Anterior cingulate cortex (tissue), 58 donors: ENCODE data around the gene CEP112.
"Not testable (repeated sequence)": the region's sequence is repeated elsewhere in the genome, so short reads cannot be mapped to it uniquely, and the experiment has no call there.

Experiments
- DNase-seq, 58 donors: peaks; one replicate each; lab custom pipeline; 2025; lab: John Stamatoyannopoulos, UW

CEP112 gene

DNA sequence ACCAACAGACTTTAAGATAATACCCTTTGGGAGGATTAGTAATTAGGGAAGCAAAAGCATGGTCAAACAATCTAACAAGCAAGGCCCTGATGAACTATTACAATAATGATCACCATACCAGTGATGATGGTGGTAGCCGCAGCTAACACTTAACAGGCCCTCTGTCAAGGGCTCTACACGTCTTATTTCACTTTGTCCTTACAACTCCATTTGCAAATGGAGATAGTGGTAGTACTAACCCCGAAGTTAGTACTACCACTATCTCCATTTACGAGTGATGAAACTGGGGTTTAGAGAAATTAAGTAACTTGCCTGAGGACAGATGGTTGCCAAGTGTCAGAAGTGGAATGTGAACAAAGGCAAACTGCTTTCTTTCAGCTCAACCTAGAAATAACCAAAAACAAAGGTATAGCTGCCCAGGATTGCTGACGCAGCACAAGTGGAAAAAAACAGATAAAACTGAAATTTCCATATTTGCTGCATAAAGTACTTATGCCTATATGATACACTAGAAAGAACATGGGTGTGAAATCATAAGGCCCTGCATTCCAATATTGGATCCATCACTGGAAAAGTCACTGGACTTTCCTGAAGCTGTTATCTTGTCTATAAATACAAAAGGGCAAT lies 24.6 kb downstream of the CEP112 start:
- DNase-seq, result no peak

GRCh38 chr17:66165537-66166123 lies 26.3 kb downstream of the CEP112 start:
- DNase-seq, result peak in 4 of 58 donors; percentile 2 to 61 (median 29)

GRCh38 chr17:66155055-66155454 lies 36.9 kb downstream of the CEP112 start:
- DNase-seq, result not testable (repeated sequence)

DNA sequence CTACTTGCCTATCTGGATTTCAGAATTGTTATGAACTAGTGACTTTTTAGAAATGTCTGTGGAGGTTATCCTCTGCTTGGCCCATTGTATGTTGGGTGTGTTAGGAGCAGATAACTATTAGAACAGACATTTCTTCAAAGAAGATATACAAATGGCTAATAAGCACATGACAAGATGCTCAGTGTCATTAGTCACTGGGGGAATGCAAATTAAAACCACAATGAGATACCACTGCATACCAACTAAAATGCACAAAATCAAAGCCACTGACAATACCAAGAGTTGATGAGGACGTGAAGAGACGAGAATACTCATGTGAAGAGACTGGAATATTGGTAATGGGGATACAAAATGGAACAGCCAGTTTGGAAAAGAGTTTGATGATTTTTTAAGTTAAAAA lies 39.2 kb downstream of the CEP112 start:
- no peak for DNase-seq

DNA sequence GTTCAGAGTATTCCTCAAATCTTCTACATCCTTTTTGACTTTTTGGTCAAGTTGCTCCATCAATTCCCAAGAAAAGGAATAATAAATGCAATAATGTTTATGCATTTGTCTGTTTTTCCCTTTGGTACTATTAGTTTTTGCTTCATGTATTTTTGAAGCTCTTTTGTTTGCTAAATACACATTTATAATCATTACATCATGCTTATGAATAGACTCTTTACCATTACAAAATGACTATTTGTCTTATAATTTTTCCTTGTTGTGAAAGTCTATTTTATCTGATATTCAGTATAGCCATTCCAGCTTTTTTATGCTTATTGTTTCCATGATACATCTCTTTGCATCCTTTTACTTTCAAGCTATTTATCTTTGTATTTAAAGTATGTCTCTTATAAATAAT lies 41.2 kb downstream of the CEP112 start:
- no peak for DNase-seq

DNA sequence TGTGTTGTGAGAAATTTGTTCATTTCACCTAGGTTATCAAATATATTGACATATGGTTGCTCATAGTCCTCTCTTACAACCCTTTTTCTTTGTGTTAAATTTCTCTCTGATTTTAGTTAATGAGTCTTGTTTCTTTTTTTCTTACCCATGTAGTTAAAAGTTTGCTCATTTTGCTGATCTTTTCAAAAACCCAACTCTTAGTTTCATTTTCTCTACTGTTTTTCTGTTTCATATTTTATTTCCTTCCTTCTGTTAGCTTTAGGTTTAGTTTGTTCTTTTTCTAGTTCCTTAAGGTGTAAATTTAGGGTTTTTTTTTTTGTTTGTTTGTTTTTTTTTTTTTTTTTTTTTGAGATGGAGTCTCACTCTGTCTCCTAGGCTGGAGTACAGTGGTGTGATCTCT lies 42.4 kb downstream of the CEP112 start:
- DNase-seq, result no peak

- DNase-seq, result no peak
Measured at GRCh38 chr17:66146394-66146793, 45.5 kb downstream of the CEP112 start.

DNA sequence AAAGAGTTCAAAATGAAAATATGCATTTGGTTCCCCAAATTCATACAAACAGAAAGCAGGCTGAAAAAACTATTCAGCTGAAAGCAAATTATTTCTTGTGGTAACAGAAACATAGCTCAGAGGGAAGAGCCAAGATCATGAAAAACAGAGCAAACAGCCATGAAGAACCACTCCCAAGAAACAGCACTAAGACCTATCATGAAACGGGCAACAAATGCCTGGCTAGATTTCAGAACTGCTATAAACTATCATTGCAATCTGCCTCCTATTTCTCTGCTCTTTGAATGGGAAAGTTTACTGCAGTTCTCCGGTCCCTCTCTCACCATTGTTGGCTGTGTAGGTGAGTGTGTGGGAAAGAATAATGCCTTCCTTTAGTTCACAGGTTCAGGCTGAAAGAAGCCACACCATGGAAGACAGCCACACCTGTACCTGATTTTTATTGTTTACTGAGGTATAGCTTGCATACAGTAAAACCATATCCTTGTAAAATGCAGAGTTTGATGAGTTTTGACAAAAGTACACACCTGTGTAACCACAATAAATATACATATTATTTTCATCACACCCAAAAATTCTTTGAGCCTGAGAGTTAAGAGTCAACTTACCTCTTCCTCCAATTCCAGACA lies 48.2 kb downstream of the CEP112 start:
- no peak for DNase-seq

- no peak for DNase-seq
Measured at GRCh38 chr17:66142428-66142827, 49.5 kb downstream of the CEP112 start.

DNA sequence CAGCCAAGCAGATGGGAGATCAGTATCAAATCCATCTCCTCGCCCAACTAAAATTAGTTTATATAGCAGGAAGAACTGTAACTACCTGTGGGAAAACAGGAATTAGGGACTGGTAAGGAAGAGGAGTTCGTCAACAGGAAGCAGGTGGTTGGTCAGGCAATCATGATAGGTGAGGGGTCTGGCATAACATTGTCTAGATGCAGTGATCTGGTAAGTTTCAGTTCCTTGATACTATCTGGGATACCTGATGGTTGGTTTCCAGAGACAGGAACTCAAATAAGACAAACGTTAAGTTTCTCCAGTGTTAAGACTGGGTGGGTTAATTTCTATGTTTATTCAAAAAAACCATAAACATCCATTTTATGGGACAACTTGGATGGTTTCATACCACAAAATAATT lies 53.8 kb downstream of the CEP112 start:
- no peak for DNase-seq

GRCh38 chr17:66135896-66136295 lies 56.0 kb downstream of the CEP112 start:
- DNase-seq, result no peak

DNA sequence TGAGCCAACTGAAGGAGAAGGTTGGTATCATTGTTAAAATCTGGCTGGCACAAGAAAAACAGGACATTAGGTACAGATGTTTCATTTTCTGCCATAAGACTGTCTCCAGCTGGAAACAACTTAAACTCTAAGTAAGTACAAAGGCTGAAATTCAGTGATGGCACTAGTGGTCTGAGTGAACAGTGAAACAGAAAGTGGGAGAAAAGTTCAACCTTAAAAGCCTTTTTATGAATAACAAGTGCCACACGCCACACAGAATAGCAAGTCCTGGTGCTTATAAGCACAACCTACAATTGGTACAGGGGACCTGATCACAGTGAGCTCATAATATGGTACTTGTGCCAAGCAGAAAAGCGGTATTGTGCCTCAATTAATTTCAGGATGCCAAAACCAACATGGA lies 56.7 kb downstream of the CEP112 start:
- no peak for DNase-seq

GRCh38 chr17:66129759-66130158 lies 62.2 kb downstream of the CEP112 start:
- no peak for DNase-seq

DNA sequence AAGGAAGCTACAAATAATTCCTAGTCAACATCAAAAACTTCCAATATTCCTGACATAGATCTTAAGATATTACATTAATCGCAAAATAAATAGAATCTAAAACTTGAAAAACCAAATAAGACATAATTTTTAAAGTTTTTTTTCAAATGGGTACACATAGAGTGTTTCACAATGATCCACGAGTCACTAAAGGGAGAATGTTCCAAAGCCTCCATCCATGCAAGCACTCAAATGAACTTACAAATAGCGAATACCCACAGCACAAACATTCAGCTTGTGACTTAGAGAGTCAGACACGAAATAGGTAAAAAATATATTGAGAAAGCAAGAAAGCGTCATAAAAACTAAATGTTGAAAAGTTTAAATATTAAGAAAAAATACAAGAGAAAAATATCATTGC lies 65.7 kb downstream of the CEP112 start:
- no peak for DNase-seq

DNA sequence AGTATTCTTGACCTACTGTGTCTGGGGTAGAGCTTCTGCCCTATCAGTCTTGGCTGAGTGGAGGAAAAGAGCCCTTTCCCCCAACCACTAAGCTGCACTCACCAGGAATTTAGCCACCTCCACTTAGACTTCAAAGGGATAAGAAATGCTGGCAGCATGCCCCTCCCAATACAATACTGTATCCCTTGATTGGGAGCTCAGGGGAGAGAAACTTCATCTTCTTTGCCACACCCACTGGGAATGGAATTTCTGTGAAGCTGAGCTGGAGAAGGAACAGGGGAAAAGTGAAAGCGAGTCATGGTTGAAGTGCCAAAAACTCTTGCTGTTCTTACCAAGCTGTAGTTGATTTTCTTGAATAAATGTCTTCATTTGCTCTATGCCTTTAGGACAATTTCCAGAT lies 68.8 kb downstream of the CEP112 start:
- peak in 2 of 58 donors; percentile 1 to 2 for DNase-seq

DNA sequence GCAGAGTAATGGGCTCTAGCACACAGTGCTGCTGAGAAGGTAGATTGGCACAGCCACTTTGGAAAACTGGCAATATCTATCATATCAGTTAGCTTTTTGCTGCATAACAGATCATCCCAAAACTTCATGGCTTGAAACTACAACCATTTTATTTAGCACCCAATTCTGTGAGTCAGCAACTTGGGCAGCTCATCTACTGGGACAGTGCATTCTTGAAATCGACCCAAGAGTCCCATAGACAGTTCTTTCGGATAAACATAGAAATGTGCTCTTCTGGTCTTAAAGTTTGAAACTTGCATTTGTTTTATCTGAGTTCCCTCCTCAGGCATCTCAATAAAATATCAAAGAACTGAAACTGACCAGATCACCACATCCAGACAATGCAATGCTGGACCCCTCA lies 76.7 kb downstream of the CEP112 start:
- no peak for DNase-seq

DNA sequence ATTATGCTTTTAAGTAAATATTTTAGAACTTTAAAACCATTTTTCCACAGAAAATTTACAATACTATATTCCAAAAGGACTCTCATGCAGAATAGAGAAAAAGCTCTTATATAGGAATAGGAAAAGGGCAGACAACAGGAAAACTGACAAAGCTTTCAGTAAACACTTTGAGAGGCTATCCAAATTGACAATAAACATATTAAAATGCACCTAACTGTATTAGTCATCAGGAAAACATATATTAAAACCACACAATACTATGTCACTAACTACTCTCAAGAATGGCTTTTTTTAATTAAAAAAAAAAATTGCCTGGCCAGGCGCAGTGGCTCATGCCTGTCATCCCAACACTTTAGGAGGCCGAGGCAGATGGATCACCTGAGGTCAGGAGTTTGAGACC lies 77.3 kb downstream of the CEP112 start:
- DNase-seq, result no peak

GRCh38 chr17:66107731-66108130 lies 84.2 kb downstream of the CEP112 start:
- no peak for DNase-seq

- no peak for DNase-seq
Measured at GRCh38 chr17:66098040-66098439, 93.9 kb downstream of the CEP112 start.

GRCh38 chr17:66094727-66095126 lies 97.2 kb downstream of the CEP112 start:
- DNase-seq, result no peak

- DNase-seq, result no peak
Measured at GRCh38 chr17:66091445-66092080, 100.4 kb downstream of the CEP112 start.

GRCh38 chr17:66089764-66090163 lies 102.2 kb downstream of the CEP112 start:
- DNase-seq, result no peak
